GM21717 (cell line): ENCODE data around the gene PIK3R5.

Experiments
- ATAC-seq: cut with Tn5 transposase; IDR thresholded peaks from one replicate; pipeline ENCODE4 v1.9.1; 2021; ENCODE audit warnings: mild to moderate bottlenecking, moderate library complexity; ENCODE audit not compliant: unreplicated experiment

PIK3R5 gene

DNA sequence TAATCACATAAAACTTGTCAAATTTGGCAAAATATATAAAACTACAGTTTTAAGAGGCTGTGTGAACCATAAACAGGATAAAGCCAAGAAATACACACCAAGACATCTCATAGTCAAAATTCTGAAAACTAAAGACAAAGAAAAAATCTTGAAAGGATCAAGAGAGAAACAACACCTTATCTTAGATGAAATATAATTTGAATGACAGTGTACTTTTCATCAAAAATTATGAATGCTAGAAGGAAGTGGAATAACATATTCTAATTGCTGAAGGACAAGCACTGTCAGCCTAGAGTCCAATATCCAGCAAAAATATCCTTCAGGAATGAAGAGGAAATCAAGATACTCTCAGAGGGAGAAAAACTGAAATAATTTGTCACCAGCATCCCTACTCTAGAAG is 37.2 kb downstream of the PIK3R5 start:
- ATAC-seq = no peak

- ATAC-seq = no peak
Measured at GRCh38 chr17:8927395-8927794, 38.1 kb downstream of the PIK3R5 start.

- ATAC-seq = no peak
Measured at GRCh38 chr17:8925808-8926207, 39.7 kb downstream of the PIK3R5 start.

DNA sequence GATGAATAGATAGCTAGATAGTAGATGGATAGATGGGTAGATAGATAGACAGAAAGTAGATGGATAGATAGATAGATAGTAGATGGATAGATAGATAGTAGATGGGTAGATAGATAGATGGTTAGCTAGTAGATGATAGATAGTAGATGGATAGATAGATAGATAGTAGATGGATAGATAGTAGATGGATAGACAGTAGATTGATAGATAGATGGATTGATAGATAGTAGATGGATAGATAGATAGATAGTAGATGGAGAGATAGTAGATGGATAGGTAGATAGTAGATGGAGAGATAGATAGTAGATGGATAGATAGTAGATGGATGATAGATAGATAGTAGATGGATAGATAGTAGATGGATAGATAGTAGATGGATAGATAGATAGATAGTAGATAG is 40.4 kb downstream of the PIK3R5 start:
- no peak for ATAC-seq

DNA sequence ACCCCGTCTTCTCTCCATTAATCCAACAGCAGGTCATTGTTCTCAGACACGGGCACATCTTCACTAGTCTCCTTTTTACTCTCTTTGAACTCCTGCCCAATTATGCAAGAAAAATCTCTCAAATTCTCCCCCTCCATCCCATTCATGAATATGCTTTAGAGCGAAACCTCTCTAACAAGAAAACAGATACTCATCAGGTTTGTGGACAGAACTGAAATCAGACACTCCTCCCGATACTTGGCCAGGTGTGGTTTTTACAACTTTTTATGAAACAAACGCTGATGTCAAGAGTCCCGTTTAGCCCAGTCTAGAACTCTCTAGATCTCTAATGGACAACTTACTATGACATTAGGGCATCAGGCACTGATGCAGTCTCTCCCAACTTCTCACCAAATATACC is 40.9 kb downstream of the PIK3R5 start:
- peak; percentile 80 for ATAC-seq

DNA sequence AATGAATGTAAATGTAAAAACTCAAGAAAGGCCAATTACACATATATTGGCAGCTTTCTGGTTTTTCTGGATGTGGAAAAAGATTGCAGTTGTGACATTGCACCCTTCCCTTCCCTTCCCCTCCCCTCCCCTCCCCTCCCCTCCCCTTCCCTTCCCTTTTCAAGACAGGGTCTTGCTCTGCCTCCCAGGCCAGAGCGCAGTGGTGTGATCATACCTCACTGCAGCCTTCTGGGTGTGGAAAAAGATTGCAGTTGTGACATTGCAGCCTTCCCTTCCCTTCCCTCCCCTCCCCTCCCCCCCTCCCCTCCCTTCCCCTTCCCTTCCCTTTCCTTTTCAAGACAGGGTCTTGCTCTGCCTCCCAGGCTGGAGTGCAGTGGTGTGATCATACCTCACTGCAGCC is 41.7 kb downstream of the PIK3R5 start:
- ATAC-seq = no peak

DNA sequence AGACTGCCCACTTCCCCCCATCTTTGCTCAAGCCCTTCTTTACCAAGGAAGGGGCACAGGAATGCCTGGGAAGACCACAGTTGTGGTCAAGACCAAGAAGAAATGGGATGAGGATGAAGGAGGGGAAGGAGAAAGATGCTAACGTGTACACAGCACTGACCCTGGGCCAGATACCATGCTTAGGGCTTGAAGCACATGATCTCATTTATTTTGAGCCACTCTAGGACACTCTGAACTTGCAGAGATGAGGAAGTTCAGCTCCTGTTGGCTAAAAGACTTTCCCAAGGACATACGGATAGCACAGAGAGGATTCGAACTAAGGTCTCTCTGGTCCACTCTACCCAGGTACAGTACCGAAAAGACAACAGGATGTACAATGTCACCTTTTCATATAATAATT is 42.6 kb downstream of the PIK3R5 start:
- ATAC-seq = no peak

DNA sequence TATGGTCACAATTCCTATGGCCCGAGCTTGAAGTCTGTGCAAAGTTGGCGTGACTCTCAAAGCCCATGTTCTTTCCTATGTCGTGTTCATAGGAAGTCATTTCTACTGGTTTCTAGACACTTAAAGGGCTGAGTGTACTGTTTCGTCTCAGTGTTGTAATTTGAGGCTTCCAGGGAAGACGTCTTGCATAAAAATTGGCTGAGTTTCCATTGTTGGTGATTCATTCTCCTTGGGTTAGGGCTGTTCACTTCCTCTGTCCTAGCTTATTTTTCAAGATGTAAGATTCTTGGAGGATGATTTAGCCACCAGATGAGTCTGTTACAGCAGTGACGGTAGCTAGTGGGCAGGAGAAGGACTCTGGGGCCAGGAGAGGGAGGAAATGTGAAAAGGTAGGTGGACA is 43.1 kb downstream of the PIK3R5 start:
- no peak for ATAC-seq

- peak; percentile 43 for ATAC-seq
Measured at GRCh38 chr17:8921147-8921546, 44.4 kb downstream of the PIK3R5 start.

DNA sequence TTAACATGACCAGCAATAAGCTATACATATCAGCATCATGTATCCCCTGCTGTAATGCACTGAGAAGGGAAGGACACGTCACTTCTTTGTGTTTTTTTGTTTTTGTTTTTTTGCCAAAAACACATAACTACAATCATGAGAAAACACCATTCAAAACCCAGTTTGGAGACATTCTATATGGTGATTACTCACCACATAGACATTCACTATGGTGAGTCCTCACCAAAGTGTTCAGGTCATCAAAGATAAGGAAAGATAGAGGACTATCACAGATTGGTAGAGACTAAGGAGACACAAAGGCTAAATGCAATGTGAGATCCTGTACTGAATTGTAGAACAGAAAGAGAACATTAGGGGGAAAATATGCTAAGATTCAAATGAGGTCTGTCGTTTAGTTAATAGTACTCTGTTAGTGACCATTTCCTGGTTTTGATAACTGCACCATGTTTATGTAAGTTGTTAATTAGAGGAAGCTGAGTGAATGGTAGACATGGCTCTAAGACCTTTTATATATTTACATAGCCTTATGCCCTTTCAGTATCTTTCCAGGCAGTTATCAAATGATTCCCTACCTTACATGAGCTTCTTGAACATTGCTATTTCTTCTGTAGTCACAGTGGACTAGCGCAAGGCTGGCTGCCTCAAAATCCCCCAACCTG is 46.6 kb downstream of the PIK3R5 start:
- no peak for ATAC-seq

- no peak for ATAC-seq
Measured at GRCh38 chr17:8916466-8916865, 49.0 kb downstream of the PIK3R5 start.

DNA sequence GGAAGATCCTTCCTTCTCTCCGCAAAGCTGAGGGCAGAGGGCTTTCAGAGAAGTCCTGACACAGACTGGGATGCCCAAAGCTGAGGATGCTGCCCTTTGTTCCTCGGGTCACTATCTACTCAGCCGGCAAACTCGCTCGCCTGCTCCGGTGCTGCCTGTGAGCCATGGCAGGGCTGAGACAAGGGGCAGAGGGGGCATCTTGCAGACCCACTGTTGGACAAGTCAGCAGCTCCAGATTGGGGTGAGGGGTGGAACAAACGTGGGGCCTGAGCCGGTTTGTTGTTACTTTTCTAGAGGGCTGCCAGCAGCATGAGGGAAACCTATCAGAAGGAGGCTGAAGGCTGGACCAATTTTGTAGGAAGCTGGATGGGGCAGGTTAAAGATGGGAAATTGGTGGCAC is 51.0 kb downstream of the PIK3R5 start:
- no peak for ATAC-seq

- no peak for ATAC-seq
Measured at GRCh38 chr17:8913879-8914278, 51.6 kb downstream of the PIK3R5 start.

GRCh38 chr17:8913091-8913490 is 52.4 kb downstream of the PIK3R5 start:
- no peak for ATAC-seq

GRCh38 chr17:8912084-8912981 is 53.2 kb downstream of the PIK3R5 start:
- no peak for ATAC-seq

GRCh38 chr17:8910969-8911604 is 54.4 kb downstream of the PIK3R5 start:
- ATAC-seq = no peak

DNA sequence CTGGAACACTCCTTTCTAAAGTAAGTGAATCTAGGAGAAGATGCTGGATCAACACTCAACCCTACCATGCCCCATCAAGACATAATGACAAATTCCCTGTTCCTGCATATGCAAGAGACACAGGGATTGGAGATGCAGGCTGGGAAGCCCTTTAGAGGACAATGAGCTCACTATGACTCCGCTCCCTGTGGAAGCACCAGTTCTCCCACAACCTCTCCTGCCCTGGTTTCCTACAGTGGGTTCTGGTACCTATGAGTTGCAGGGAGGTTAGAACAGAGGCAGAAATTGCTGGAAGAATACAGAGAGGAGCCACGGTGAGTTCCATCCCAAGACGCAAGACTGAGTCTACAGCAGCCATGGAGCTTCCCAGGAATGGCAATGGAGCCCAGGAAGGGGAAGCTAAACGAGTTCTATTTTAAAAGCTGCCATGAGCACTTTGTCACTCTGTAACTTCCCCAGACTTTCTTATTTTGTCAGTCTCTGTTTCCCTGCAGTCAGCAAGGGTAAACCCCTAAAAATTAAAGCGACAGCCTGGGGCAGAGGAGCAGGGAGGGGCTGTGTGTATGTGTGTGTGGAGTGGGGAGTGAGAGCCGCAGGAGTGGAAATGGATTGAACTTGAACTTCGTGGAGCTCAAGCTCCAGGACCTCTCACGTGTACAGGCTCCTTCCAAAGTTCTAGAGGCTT is 55.8 kb downstream of the PIK3R5 start:
- no peak for ATAC-seq

- ATAC-seq = no peak
Measured at GRCh38 chr17:8905331-8905730, 60.2 kb downstream of the PIK3R5 start.

DNA sequence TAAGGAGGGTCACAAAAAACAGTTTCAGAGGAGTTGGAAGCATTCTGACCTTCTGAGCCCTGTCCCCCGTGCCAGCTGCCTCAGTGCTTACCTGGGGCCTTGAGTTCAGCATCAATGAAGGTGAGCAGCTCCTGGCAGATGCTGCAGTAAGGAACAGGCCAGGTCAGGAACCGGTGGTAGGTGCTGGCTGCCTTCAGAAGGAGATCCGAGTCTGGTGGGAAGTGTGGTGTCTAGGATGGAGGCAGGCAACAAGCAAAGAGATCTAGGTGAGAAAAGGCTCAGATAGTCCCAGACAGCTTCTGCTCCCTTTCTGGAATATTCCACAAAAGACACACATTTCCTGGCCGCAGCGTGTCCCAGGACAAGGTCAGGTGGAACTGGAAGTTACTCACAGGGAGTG is 60.8 kb downstream of the PIK3R5 start:
- no peak for ATAC-seq

DNA sequence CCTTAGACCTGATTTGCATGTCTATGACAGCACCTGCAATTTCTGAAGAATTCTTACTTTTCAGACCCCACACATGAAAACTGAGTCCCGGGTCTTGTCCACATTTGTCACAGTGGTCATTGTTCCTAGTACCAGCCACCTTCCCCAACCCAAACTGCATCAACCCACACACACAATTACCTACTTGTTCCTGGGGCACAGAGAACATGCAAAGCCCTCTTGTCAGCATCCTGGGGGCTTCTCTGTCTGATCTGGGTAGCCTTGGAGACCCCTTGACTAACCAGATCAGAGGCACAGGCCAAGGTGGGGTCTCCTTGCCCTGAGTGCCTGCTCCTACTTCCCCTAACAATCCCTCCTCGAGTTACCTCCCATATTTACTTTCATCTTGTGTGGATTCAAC is 61.3 kb downstream of the PIK3R5 start:
- no peak for ATAC-seq
